ENCODE results near the gene FGF22. TPM values are rescaled to one million over a fixed set of nuclear protein-coding genes. Genes with fewer than 3 reads are reported as not detected.

The FGF22 gene
- total and polyA plus RNA-seq, 2 of the 13 experiments (the other 11 are each of a cell fraction or from before 2014, with no cell fraction given), result 0.24 TPM; not detected in 1

DNA sequence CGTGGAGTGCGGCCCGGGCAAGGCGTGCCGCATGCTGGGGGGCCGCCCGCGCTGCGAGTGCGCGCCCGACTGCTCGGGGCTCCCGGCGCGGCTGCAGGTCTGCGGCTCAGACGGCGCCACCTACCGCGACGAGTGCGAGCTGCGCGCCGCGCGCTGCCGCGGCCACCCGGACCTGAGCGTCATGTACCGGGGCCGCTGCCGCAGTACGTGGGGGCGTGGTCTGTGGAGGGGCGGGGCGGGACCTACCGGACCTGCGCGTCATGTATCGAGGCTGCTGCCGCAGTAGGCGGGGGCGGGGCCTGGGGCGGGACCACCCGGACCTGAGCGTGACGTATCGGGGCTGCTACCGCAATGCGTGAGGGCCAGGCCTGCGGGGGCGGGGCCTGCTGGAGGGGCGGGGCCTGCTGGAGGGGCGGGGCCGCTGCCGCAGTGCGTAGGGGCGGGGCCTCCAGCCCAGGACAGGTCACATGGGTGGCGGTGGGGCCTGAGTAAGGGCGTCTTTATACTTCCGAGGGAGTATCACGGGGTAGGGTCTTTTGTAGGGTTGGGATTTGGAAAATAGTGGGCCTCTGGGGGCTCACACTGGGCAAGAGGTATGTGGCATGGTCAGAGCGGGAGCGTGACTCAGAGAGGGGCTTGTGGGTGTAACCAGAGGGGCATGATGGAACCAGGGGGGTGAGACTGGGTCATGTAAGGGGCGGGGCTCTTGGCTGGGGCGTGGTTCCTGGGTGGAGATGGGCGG lies 40.8 kb downstream of the FGF22 start (continued):
- TF ChIP-seq ZNF687 (CRISPR knock-in tag; IDR thresholded peaks at IDR 0.05) (peak; percentile 29), ZNF550 (CRISPR knock-in tag; IDR thresholded peaks at IDR 0.05; ENCODE audit: borderline replicate concordance) (no peak), THAP9 (CRISPR knock-in tag; IDR thresholded peaks at IDR 0.05; ENCODE audit: borderline replicate concordance) (no peak; the same call in 1 of the 2 replicates), FOSL2 (CRISPR knock-in tag; IDR thresholded peaks at IDR 0.05) (no peak), SP4 (CRISPR knock-in tag; IDR thresholded peaks at IDR 0.05) (peak; percentile 81), ZNF484 (CRISPR knock-in tag; IDR thresholded peaks at IDR 0.05; ENCODE audit: borderline replicate concordance, low read depth) (no peak), ZNF280D (CRISPR knock-in tag; IDR thresholded peaks at IDR 0.05) (no peak), ZNF572 (CRISPR knock-in tag; IDR thresholded peaks at IDR 0.05) (no peak), SRSF9 (IDR thresholded peaks at IDR 0.05; ENCODE audit: borderline replicate concordance, insufficient read depth, low read depth, low read length, poor library complexity, severe bottlenecking) (no peak), ZBTB21 (CRISPR knock-in tag; IDR thresholded peaks at IDR 0.05) (0 out of 2 replicates have a peak, but pooled peaks have one; percentile 5), ZNF879 (CRISPR knock-in tag; IDR thresholded peaks at IDR 0.05) (no peak), ZFP62 (CRISPR knock-in tag; IDR thresholded peaks at IDR 0.05) (no peak)
- TF ChIP-seq, protein P1, sequence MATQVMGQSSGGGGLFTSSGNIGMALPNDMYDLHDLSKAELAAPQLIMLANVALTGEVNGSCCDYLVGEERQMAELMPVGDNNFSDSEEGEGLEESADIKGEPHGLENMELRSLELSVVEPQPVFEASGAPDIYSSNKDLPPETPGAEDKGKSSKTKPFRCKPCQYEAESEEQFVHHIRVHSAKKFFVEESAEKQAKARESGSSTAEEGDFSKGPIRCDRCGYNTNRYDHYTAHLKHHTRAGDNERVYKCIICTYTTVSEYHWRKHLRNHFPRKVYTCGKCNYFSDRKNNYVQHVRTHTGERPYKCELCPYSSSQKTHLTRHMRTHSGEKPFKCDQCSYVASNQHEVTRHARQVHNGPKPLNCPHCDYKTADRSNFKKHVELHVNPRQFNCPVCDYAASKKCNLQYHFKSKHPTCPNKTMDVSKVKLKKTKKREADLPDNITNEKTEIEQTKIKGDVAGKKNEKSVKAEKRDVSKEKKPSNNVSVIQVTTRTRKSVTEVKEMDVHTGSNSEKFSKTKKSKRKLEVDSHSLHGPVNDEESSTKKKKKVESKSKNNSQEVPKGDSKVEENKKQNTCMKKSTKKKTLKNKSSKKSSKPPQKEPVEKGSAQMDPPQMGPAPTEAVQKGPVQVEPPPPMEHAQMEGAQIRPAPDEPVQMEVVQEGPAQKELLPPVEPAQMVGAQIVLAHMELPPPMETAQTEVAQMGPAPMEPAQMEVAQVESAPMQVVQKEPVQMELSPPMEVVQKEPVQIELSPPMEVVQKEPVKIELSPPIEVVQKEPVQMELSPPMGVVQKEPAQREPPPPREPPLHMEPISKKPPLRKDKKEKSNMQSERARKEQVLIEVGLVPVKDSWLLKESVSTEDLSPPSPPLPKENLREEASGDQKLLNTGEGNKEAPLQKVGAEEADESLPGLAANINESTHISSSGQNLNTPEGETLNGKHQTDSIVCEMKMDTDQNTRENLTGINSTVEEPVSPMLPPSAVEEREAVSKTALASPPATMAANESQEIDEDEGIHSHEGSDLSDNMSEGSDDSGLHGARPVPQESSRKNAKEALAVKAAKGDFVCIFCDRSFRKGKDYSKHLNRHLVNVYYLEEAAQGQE (IDR thresholded peaks at IDR 0.05; ENCODE audit: borderline replicate concordance in 1 of 2, low read depth in 1 of 2, low read length in 2 of 2), result no peak
